SK-N-SH (cell line): Measurements from ENCODE around the gene MICALL1. TPM values are rescaled to one million over a fixed set of nuclear protein-coding genes. Genes with fewer than 3 reads are reported as not detected.

Source experiments
- CTCF ChIA-PET: fragments of 300-600, 350-600 bp; formaldehyde crosslinking; extraction: SDS; loops from one replicate; lab custom pipeline; 2021; lab: Yijun Ruan, JAX
- POLR2A ChIA-PET: fragments of 350-600 bp; sonication (Branson Sonifier 250); formaldehyde crosslinking; extraction: SDS; loops from one replicate; lab custom pipeline; 2020; ENCODE audit warnings: antibody characterized with exemption, inconsistent platforms; lab: Yijun Ruan, JAX
- DNase-seq: peaks from one replicate; pipeline ENCODE4 v3.0.0; 2012
- H2AFZ ChIP-seq: fragments of 200-600 bp; sonication (generic); 2 replicates; pipeline ENCODE4 v1.8.1; 2016; ENCODE audit warnings: antibody characterized with exemption, mild to moderate bottlenecking, low read depth
- H3F3A ChIP-seq: fragments of 200-600 bp; sonication (generic); replicated peaks from 2 replicates; pipeline ENCODE3; 2016; ENCODE audit warnings: antibody characterized with exemption, mild to moderate bottlenecking; ENCODE audit not compliant: insufficient read depth
- H3K27ac ChIP-seq, 2 experiments: fragments of 200-500 bp in 1 of 2; fragments of 200-600 bp in 1 of 2; sonication (Bioruptor generic) in 1 of 2; sonication (generic), shearing (Covaris generic) in 1 of 2; 2 replicates each; pipeline versions ENCODE4 v1.5.1 to v1.6.1; 2014 to 2016; ENCODE audit warnings: low read depth in 2 of 2, inconsistent platforms in 1 of 2, low read length in 1 of 2, mild to moderate bottlenecking in 1 of 2, mixed read lengths in 1 of 2
- H3K27me3 ChIP-seq: fragments of 200-600 bp; sonication (generic), shearing (Covaris generic); 2 replicates; pipeline ENCODE4 v1.6.1; 2016; ENCODE audit warnings: mixed run types; ENCODE audit not compliant: insufficient read depth
- H3K36me3 ChIP-seq, 2 experiments: fragments of 200-500 bp in 1 of 2; fragments of 200-600 bp in 1 of 2; sonication (Bioruptor generic) in 1 of 2; sonication (generic) in 1 of 2; replicated peaks in 1 of 2; 2 replicates each; pipeline versions ENCODE3 to v1.5.1; 2014 to 2016; ENCODE audit warnings: low read length in 1 of 2, mild to moderate bottlenecking in 1 of 2; ENCODE audit not compliant: insufficient read depth in 2 of 2, control insufficient read depth in 1 of 2
- H3K4me1 ChIP-seq, 2 experiments: fragments of 200-500 bp in 1 of 2; fragments of 200-600 bp in 1 of 2; sonication (Bioruptor generic) in 1 of 2; sonication (generic), shearing (Covaris generic) in 1 of 2; 2 replicates each; pipeline versions ENCODE4 v1.5.1 to v1.6.1; 2014 to 2016; ENCODE audit warnings: low read depth in 1 of 2, low read length in 1 of 2, mixed run types in 1 of 2; ENCODE audit not compliant: insufficient read depth in 2 of 2, control insufficient read depth in 1 of 2
- H3K4me2 ChIP-seq: fragments of 200-600 bp; sonication (generic), shearing (Covaris generic); 2 replicates; pipeline ENCODE4 v1.6.1; 2017; ENCODE audit warnings: mixed run types
- H3K4me3 ChIP-seq, 2 experiments: fragments of 200-500 bp in 1 of 2; fragments of 200-600 bp in 1 of 2; sonication (Bioruptor generic) in 1 of 2; sonication (generic), shearing (Covaris generic) in 1 of 2; 2 replicates each; pipeline versions ENCODE4 v1.5.1 to v1.8.1; 2014 to 2016; ENCODE audit warnings: low read depth in 2 of 2, inconsistent platforms in 1 of 2, low read length in 1 of 2, mild to moderate bottlenecking in 1 of 2, mixed read lengths in 1 of 2, moderate library complexity in 1 of 2
- H3K79me2 ChIP-seq: fragments of 200-600 bp; sonication (generic); 2 replicates; pipeline ENCODE4 v1.8.1; 2017; ENCODE audit warnings: mild to moderate bottlenecking; ENCODE audit not compliant: insufficient read depth
- H3K9ac ChIP-seq: fragments of 200-600 bp; sonication (generic); 2 replicates; pipeline ENCODE4 v1.6.1; 2017; ENCODE audit warnings: mixed run types
- H3K9me2 ChIP-seq: fragments of 200-600 bp; sonication (generic); 2 replicates; pipeline ENCODE4 v1.6.1; 2017; ENCODE audit warnings: mixed run types
- H3K9me3 ChIP-seq: fragments of 200-600 bp; sonication (generic); 2 replicates; pipeline ENCODE4 v1.6.1; 2017; ENCODE audit warnings: mixed run types, mild to moderate bottlenecking, moderate library complexity
- H4K20me1 ChIP-seq: fragments of 200-600 bp; sonication (generic); 2 replicates; pipeline ENCODE4 v1.6.1; 2017; ENCODE audit warnings: mild to moderate bottlenecking, mixed run types; ENCODE audit not compliant: insufficient read depth
- CHD2 ChIP-seq: fragments of 150-350 bp; IDR thresholded peaks from 2 replicates; pipeline ENCODE4 v1.6.1; 2018; ENCODE audit warnings: low read length; ENCODE audit not compliant: partially characterized antibody
- CTCF ChIP-seq: fragments of 200-600 bp; sonication (generic); IDR thresholded peaks from 2 replicates; pipeline ENCODE4 v1.6.1; 2017; ENCODE audit warnings: antibody characterized with exemption, mild to moderate bottlenecking, moderate library complexity
- ELF1 ChIP-seq: IDR thresholded peaks from 2 replicates; pipeline ENCODE4 v1.4.0; 2012
- EP300 ChIP-seq, 2 experiments: IDR thresholded peaks; 2 replicates each; pipeline versions ENCODE4 v1.4.0 to v1.6.1; 2012; ENCODE audit warnings: borderline replicate concordance in 1 of 2, low read depth in 1 of 2, low read length in 1 of 2
- EZH2phosphoT487 ChIP-seq: fragments of 200-600 bp; sonication (generic); IDR thresholded peaks from 2 replicates; pipeline ENCODE4 v1.6.1; 2017; ENCODE audit warnings: low read depth, mixed run types, mild to moderate bottlenecking, antibody characterized with exemption, moderate library complexity, borderline replicate concordance
- GATA2 ChIP-seq: sonication (generic); formaldehyde crosslinking; IDR thresholded peaks from 2 replicates; pipeline ENCODE4 v1.5.0; 2020; ENCODE audit warnings: mild to moderate bottlenecking, missing genetic modification reagents
- IRF3 ChIP-seq: fragments of 150-350 bp; IDR thresholded peaks from 2 replicates; pipeline ENCODE4 v1.6.1; 2016; ENCODE audit warnings: mild to moderate bottlenecking, low read depth, low read length
- JUND ChIP-seq: IDR thresholded peaks from 2 replicates; pipeline ENCODE4 v1.4.0; 2012
- MAX ChIP-seq: IDR thresholded peaks from 2 replicates; pipeline ENCODE4 v1.4.0; 2012; ENCODE audit warnings: low read depth
- MEF2A ChIP-seq: IDR thresholded peaks from 2 replicates; pipeline ENCODE4 v1.4.0; 2012; ENCODE audit warnings: low read depth, borderline replicate concordance
- MXI1 ChIP-seq: IDR thresholded peaks from 2 replicates; pipeline ENCODE4 v1.6.1; 2012; ENCODE audit warnings: mild to moderate bottlenecking, low read depth, low read length, improper control_type of control experiment
- NRF1 ChIP-seq: IDR thresholded peaks from 2 replicates; pipeline ENCODE4 v1.6.1; 2012; ENCODE audit warnings: low read depth, mild to moderate bottlenecking, low read length
- POLR2AphosphoS5 ChIP-seq: IDR thresholded peaks from 2 replicates; pipeline ENCODE4 v1.6.1; 2012; ENCODE audit warnings: low read depth, low read length
- RAD21 ChIP-seq: IDR thresholded peaks from 2 replicates; pipeline ENCODE4 v1.6.1; 2012; ENCODE audit warnings: mild to moderate bottlenecking, low read length
- REST ChIP-seq: IDR thresholded peaks from 2 replicates; pipeline ENCODE4 v1.6.1; 2012; ENCODE audit warnings: mild to moderate bottlenecking, low read depth, low read length, moderate library complexity
- RFX5 ChIP-seq: IDR thresholded peaks from 2 replicates; pipeline ENCODE4 v1.6.1; 2012; ENCODE audit warnings: mild to moderate bottlenecking, improper control_type of control experiment, low read length
- SIN3A ChIP-seq: IDR thresholded peaks from 2 replicates; pipeline ENCODE4 v1.6.1; 2012; ENCODE audit warnings: low read depth, mild to moderate bottlenecking, low read length, moderate library complexity, borderline replicate concordance
- TEAD4 ChIP-seq: IDR thresholded peaks from 2 replicates; pipeline ENCODE4 v1.4.0; 2012; ENCODE audit warnings: mild to moderate bottlenecking, borderline replicate concordance; ENCODE audit not compliant: insufficient read depth
- USF2 ChIP-seq: fragments of 150-350 bp; IDR thresholded peaks from 2 replicates; pipeline ENCODE4 v1.6.1; 2017; ENCODE audit warnings: antibody characterized with exemption, low read length, low read depth, borderline replicate concordance
- YY1 ChIP-seq: IDR thresholded peaks from 2 replicates; pipeline ENCODE4 v1.4.0; 2012; ENCODE audit warnings: low read depth, mild to moderate bottlenecking
- WGBS: methylation state at CpG from one replicate; pipeline ENCODE4 v1.1.6; 2017; ENCODE audit warnings: low lambda C conversion rate; 5-methylcytosine and 5-hydroxymethylcytosine counted together
- polyA plus RNA-seq, 3 experiments: library from polyadenylated mRNA; depleted of rRNA; stranded (reverse); fragments of >200 nt; gene quantifications; 2 replicates each; pipeline ENCODE4 v1.2.3, GENCODE V29; 2012

Gene MICALL1
- polyA plus RNA-seq, 1 of the 3 experiments (the other 2 are of a cell fraction): 12.9 TPM

GRCh38 chr22:37932401-37932800 is 26.3 kb downstream of the MICALL1 start:
- POLR2A ChIA-PET: no interaction called here
- no peaks in the 10 kb centered on the region for H3K9me3 ChIP-seq
- peaks cover 8% of the 10 kb centered on the region; the same call in 1 of the 2 replicates for H4K20me1 ChIP-seq
- peaks cover 6 to 7% of the 10 kb centered on the region in 2 experiments; a peak in 3 of 4 replicates for H3K4me1 ChIP-seq
- WGBS: 73% methylated on average over 3 of the region's 10 CpGs
- H3K4me2 ChIP-seq: no peak overlapping the region
- no peak overlapping the region for H3K4me3 ChIP-seq
- DNase-seq: no peak
- no peak overlapping the region for H3K27ac ChIP-seq
- H3K27me3 ChIP-seq: no peaks in the 10 kb centered on the region
- no peaks in the 10 kb centered on the region for H3K9me2 ChIP-seq
- peaks cover 14% of the 10 kb centered on the region for H3F3A ChIP-seq
- TF ChIP-seq TEAD4 (no peak), RAD21 (no peak), CTCF (no peak), EZH2phosphoT487 (no peak), IRF3 (no peak), CHD2 (no peak), REST (no peak), RFX5 (no peak), POLR2AphosphoS5 (no peak), ELF1 (no peak), MXI1 (no peak), YY1 (no peak), NRF1 (no peak), JUND (no peak), MAX (no peak), USF2 (no peak), EP300 (IDR thresholded peaks at IDR 0.05; ENCODE audit: borderline replicate concordance in 1 of 2, low read depth in 1 of 2, low read length in 1 of 2) (no peak), GATA2 (CRISPR knock-in tag) (no peak), MEF2A (no peak), SIN3A (no peak)
- TF ChIP-seq, all 33 proteins: peak for 0
- H3K9ac ChIP-seq: no peak overlapping the region
- H3K36me3 ChIP-seq: peaks cover 17 to 19% of the 10 kb centered on the region in 2 experiments
- no peaks in the 10 kb centered on the region; the same call in 1 of the 2 replicates for H3K79me2 ChIP-seq
- no peak overlapping the region for H2AFZ ChIP-seq
- CTCF ChIA-PET: interaction anchor here (1.1 to 3.5 kb wide), 5 partner anchors 8 to 115 kb away, joined by 3 to 13 read pairs (median 6); partner anchors contain the start of gene MICALL1
